ENCODE measurements around the gene CXCR6. TPM values are rescaled to one million over a fixed set of nuclear protein-coding genes. Genes with fewer than 3 reads are reported as not detected.
A peak's percentile ranks its signal among the peaks of the same experiment; 100 is the strongest.
"Not testable (repeated sequence)": the region's sequence is repeated elsewhere in the genome, so short reads cannot be mapped to it uniquely, and the experiment has no call there.

CXCR6 gene
- total and polyA plus RNA-seq, 5 donors, result 0.18 to 0.53 (median 0.40) TPM; not detected in 1

GRCh38 chr3:45992821-45993221 lies 49.6 kb downstream of the CXCR6 start:
- intact Hi-C loops (cut with DNase I), result no loop called here
- 60% methylated on average over 2 of the region's 2 CpGs for WGBS
- Histone ChIP-seq H3K27me3 (ENCODE audit: control insufficient read depth, insufficient read depth) (no peaks in the 10 kb centered on the region), H3K27ac (ENCODE audit: low read length) (peak overlapping the region; percentile 94), H3K4me3 (ENCODE audit: low read length) (no peak overlapping the region), H3K4me1 (ENCODE audit: control insufficient read depth, insufficient read depth, low read length) (peaks cover 31% of the 10 kb centered on the region), H3K9me3 (ENCODE audit: control insufficient read depth, low read length) (no peaks in the 10 kb centered on the region)
- DNase-seq (no peak), ATAC-seq (no peak)

GRCh38 chr3:45993421-45994027 lies 50.3 kb downstream of the CXCR6 start:
- peaks cover 24% of the 10 kb centered on the region for H3K4me1 ChIP-seq (ENCODE audit: control insufficient read depth, insufficient read depth, low read length)
- intact Hi-C loops (cut with DNase I), result no loop called here
- no peak overlapping the region for H3K4me3 ChIP-seq (ENCODE audit: low read length)

GRCh38 chr3:45994419-45995235 lies 51.4 kb downstream of the CXCR6 start:
- Histone ChIP-seq H3K27ac (ENCODE audit: low read length) (peak overlapping the region; percentile 92), H3K4me3 (ENCODE audit: low read length) (peak overlapping the region; percentile 88), H3K4me1 (ENCODE audit: control insufficient read depth, insufficient read depth, low read length) (peaks cover 19% of the 10 kb centered on the region), H3K27me3 (ENCODE audit: control insufficient read depth, insufficient read depth) (no peaks in the 10 kb centered on the region), H3K9me3 (ENCODE audit: control insufficient read depth, low read length) (no peaks in the 10 kb centered on the region)
- WGBS, result 9% methylated on average over 16 of the region's 16 CpGs
- intact Hi-C loops (cut with DNase I), result no loop called here
- peak; percentile 5 to 26 for ATAC-seq
- peak in 2 of 3 donors; percentile 55 to 61 for DNase-seq

More at GRCh38 chr3:45993421-45994027, 50.3 kb downstream of the CXCR6 start:
- ATAC-seq, result no peak
- Histone ChIP-seq H3K27ac (ENCODE audit: low read length) (peak overlapping the region; percentile 94), H3K27me3 (ENCODE audit: control insufficient read depth, insufficient read depth) (no peaks in the 10 kb centered on the region), H3K9me3 (ENCODE audit: control insufficient read depth, low read length) (no peaks in the 10 kb centered on the region)
- no peak for DNase-seq
- WGBS, result 76% methylated on average over 3 of the region's 3 CpGs

GRCh38 chr3:45995236-45996192 lies 52.2 kb downstream of the CXCR6 start, which contains the start of gene FYCO1:
Gene FYCO1, minus strand, starts transcription at chr3:45995824. Its CDS starts 10,914 bp downstream, at chr3:45984910.
- peaks cover 17% of the 10 kb centered on the region for H3K4me1 ChIP-seq (ENCODE audit: control insufficient read depth, insufficient read depth, low read length)
- H3K9me3 ChIP-seq (ENCODE audit: control insufficient read depth, low read length), result no peaks in the 10 kb centered on the region
- intact Hi-C loops (cut with DNase I), result no loop called here
- H3K27ac ChIP-seq (ENCODE audit: low read length), result peak within 1 kb of the TSS; percentile 92
- 1% methylated on average over 67 of the region's 67 CpGs for WGBS
- peak within 1 kb of the TSS; percentile 88 for H3K4me3 ChIP-seq (ENCODE audit: low read length)
- DNase-seq (peak; percentile 96 to 98 (median 98)), ATAC-seq (peak; percentile 97 to 99)
- no peaks in the 10 kb centered on the region for H3K27me3 ChIP-seq (ENCODE audit: control insufficient read depth, insufficient read depth)

- ATAC-seq; intact Hi-C loops (cut with DNase I): not testable (repeated sequence)
- WGBS, result 95% methylated on average over 19 of the region's 19 CpGs
These were observed 54.2 kb downstream of the CXCR6 start for GRCh38 chr3:45997499-45997898.

GRCh38 chr3:45997942-45998341 lies 54.7 kb downstream of the CXCR6 start:
- intact Hi-C loops (cut with DNase I), result no loop called here
- 83% methylated on average over 2 of the region's 2 CpGs for WGBS
- Histone ChIP-seq H3K4me3 (ENCODE audit: low read length) (no peak overlapping the region), H3K9me3 (ENCODE audit: control insufficient read depth, low read length) (no peaks in the 10 kb centered on the region), H3K27me3 (ENCODE audit: control insufficient read depth, insufficient read depth) (no peaks in the 10 kb centered on the region), H3K27ac (ENCODE audit: low read length) (no peak overlapping the region), H3K4me1 (ENCODE audit: control insufficient read depth, insufficient read depth, low read length) (peaks cover 5% of the 10 kb centered on the region)
- DNase-seq (no peak), ATAC-seq (no peak)

More at GRCh38 chr3:45997499-45997898, 54.2 kb downstream of the CXCR6 start:
- not testable (repeated sequence) for H3K27ac ChIP-seq (ENCODE audit: low read length); H3K4me1 ChIP-seq (ENCODE audit: control insufficient read depth, insufficient read depth, low read length); H3K27me3 ChIP-seq (ENCODE audit: control insufficient read depth, insufficient read depth); DNase-seq; H3K9me3 ChIP-seq (ENCODE audit: control insufficient read depth, low read length); H3K4me3 ChIP-seq (ENCODE audit: low read length)

Other genes starting within 250 kb of the CXCR6 start
- not detected for gene SLC6A20, start 146.9 kb upstream of the CXCR6 start, total RNA-seq
- gene SLC6A20, start 146.9 kb upstream of the CXCR6 start, polyA plus RNA-seq, result not detected
- 10 to 100 TPM; 10.1 to 13.4 (median 11.8) TPM for gene LZTFL1, start 101.3 kb upstream of the CXCR6 start, total RNA-seq
- gene LZTFL1, start 101.3 kb upstream of the CXCR6 start, polyA plus RNA-seq, result 5.0 TPM
- gene CCR9, start 56.9 kb upstream of the CXCR6 start, total RNA-seq, result not detected
- not detected for gene CCR9, start 56.9 kb upstream of the CXCR6 start, polyA plus RNA-seq
- gene FYCO1, start 52.4 kb downstream of the CXCR6 start, total RNA-seq, result 100 to 1,000 TPM in 2 of 4 donors, 10 to 100 TPM in 2; 75.8 to 114 (median 97.0) TPM
- gene FYCO1, start 52.4 kb downstream of the CXCR6 start, polyA plus RNA-seq, result 62.7 TPM
- under 1 TPM in 1 of 4 donors, not detected in 3; 0.06 TPM for gene XCR1, start 84.0 kb downstream of the CXCR6 start, total RNA-seq
- not detected for gene XCR1, start 84.0 kb downstream of the CXCR6 start, polyA plus RNA-seq

Data from right cardiac atrium (tissue), 5 donors.